GM12892 (cell line): Measurements from ENCODE around the gene MPST.

Experiments
- POLR2A ChIP-seq: IDR thresholded peaks from 2 replicates; pipeline ENCODE4 v1.6.1; 2011; ENCODE audit warnings: low read depth, low read length, control low read depth
- POLR2AphosphoS5 ChIP-seq: IDR thresholded peaks from 2 replicates; pipeline ENCODE4 v1.6.1; 2011; ENCODE audit warnings: low read depth, low read length, control low read depth

- no peak for TF ChIP-seq POLR2AphosphoS5
- no peak for TF ChIP-seq POLR2A
These were observed 41.5 kb downstream of the MPST start for GRCh38 chr22:37060801-37061610.
